ENCODE data around the gene AGPAT2. TPM values are rescaled to one million over a fixed set of nuclear protein-coding genes. Genes with fewer than 3 reads are reported as not detected.

Gene AGPAT2
- total and polyA plus RNA-seq, 2 experiments from 2014 or later: 31.8 to 44.7 TPM

GRCh38 chr9:136701668-136702053 is 14.4 kb upstream of the AGPAT2 start (continued):
- TF ChIP-seq ZNF462 (CRISPR knock-in tag; IDR thresholded peaks at IDR 0.05) (no peak), ZNF331 (CRISPR knock-in tag; IDR thresholded peaks at IDR 0.05; ENCODE audit: low read depth) (no peak), ZNF114 (CRISPR knock-in tag; IDR thresholded peaks at IDR 0.05) (no peak), CREB1 (CRISPR knock-in tag; IDR thresholded peaks at IDR 0.05; ENCODE audit: low read depth) (no peak), EZH2 (IDR thresholded peaks at IDR 0.05; ENCODE audit: low read depth, unreplicated experiment) (no peak), EZH2phosphoT487 (IDR thresholded peaks at IDR 0.05; ENCODE audit: unreplicated experiment) (no peak), POLR2AphosphoS5 (IDR thresholded peaks at IDR 0.05; ENCODE audit: low read depth) (no peak), CTCF (conservative IDR thresholded peaks at IDR 0.05; ENCODE audit: low read depth in 2 of 2) (no peak), STAT1 (IDR thresholded peaks at IDR 0.05; ENCODE audit: unreplicated experiment) (no peak)
